H9 (cell line): ENCODE measurements around the gene TSPAN3. TPM values are rescaled to one million over a fixed set of nuclear protein-coding genes. Genes with fewer than 3 reads are reported as not detected.

Experiments used
- DNase-seq: peaks from one replicate; pipeline ENCODE4 v3.0.0-alpha.2; 2017
- H2AFZ ChIP-seq: one replicate; pipeline ENCODE4 v1.6.1; 2013; ENCODE audit warnings: mild to moderate bottlenecking, low read length, control low read depth, moderate library complexity
- H2AK5ac ChIP-seq: 2 replicates; pipeline ENCODE4 v1.6.1; 2013; ENCODE audit warnings: low read length, control low read depth, mixed read lengths; ENCODE audit not compliant: insufficient read length
- H2BK120ac ChIP-seq: one replicate; pipeline ENCODE4 v1.6.1; 2013; ENCODE audit warnings: low read depth, mild to moderate bottlenecking, low read length, control low read depth, inconsistent platforms; ENCODE audit not compliant: poor library complexity, severe bottlenecking
- H2BK12ac ChIP-seq: 2 replicates; pipeline ENCODE4 v1.6.1; 2013; ENCODE audit warnings: low read length, control low read depth, mixed read lengths, low read depth; ENCODE audit not compliant: insufficient read length
- H2BK15ac ChIP-seq: 2 replicates; pipeline ENCODE4 v1.6.1; 2013; ENCODE audit warnings: low read depth, low read length, control low read depth
- H2BK20ac ChIP-seq: one replicate; pipeline ENCODE4 v1.6.1; 2013; ENCODE audit warnings: low read depth, mild to moderate bottlenecking, low read length, control low read depth, inconsistent platforms; ENCODE audit not compliant: poor library complexity, severe bottlenecking
- H2BK5ac ChIP-seq: 2 replicates; pipeline ENCODE4 v1.6.1; 2013; ENCODE audit warnings: low read length, control low read depth, mixed read lengths; ENCODE audit not compliant: insufficient read length
- H3K14ac ChIP-seq: 2 replicates; pipeline ENCODE4 v1.6.1; 2013; ENCODE audit warnings: low read length, control low read depth; ENCODE audit not compliant: insufficient read depth
- H3K18ac ChIP-seq: 2 replicates; pipeline ENCODE4 v1.6.1; 2013; ENCODE audit warnings: low read depth, mild to moderate bottlenecking, mixed read lengths, low read length, control low read depth; ENCODE audit not compliant: insufficient read length
- H3K23ac ChIP-seq: 2 replicates; pipeline ENCODE4 v1.6.1; 2013; ENCODE audit warnings: low read length, control low read depth, mixed read lengths, low read depth; ENCODE audit not compliant: insufficient read length
- H3K23me2 ChIP-seq: 2 replicates; pipeline ENCODE4 v1.6.1; 2013; ENCODE audit warnings: low read depth, mild to moderate bottlenecking, mixed read lengths, low read length, control low read depth; ENCODE audit not compliant: insufficient read length, poor library complexity, severe bottlenecking
- H3K27ac ChIP-seq: 2 replicates; pipeline ENCODE4 v1.5.1; 2013; ENCODE audit warnings: low read length, control low read depth, mixed read lengths, low read depth; ENCODE audit not compliant: insufficient read length
- H3K27me3 ChIP-seq: 2 replicates; pipeline ENCODE4 v1.6.1; 2013; ENCODE audit warnings: low read length, control low read depth, inconsistent platforms; ENCODE audit not compliant: insufficient read depth
- H3K4ac ChIP-seq: 2 replicates; pipeline ENCODE4 v1.6.1; 2013; ENCODE audit warnings: low read depth, mild to moderate bottlenecking, control low read depth, inconsistent platforms, low read length, moderate library complexity
- H3K4me1 ChIP-seq: 2 replicates; pipeline ENCODE4 v1.6.1; 2013; ENCODE audit warnings: low read length, control low read depth, inconsistent platforms; ENCODE audit not compliant: insufficient read depth
- H3K4me2 ChIP-seq: 2 replicates; pipeline ENCODE4 v1.6.1; 2013; ENCODE audit warnings: low read length, control low read depth, mixed read lengths; ENCODE audit not compliant: insufficient read length, insufficient read depth
- H3K56ac ChIP-seq: 2 replicates; pipeline ENCODE4 v1.6.1; 2013; ENCODE audit warnings: low read depth, mild to moderate bottlenecking, mixed read lengths, low read length, control low read depth; ENCODE audit not compliant: insufficient read length
- H3K79me1 ChIP-seq: 2 replicates; pipeline ENCODE4 v1.6.1; 2013; ENCODE audit warnings: low read depth, mild to moderate bottlenecking, moderate library complexity, low read length, control low read depth, inconsistent platforms; ENCODE audit not compliant: insufficient read depth, poor library complexity, severe bottlenecking
- H3K79me2 ChIP-seq: 2 replicates; pipeline ENCODE4 v1.6.1; 2013; ENCODE audit warnings: low read length, control low read depth, inconsistent platforms; ENCODE audit not compliant: insufficient read depth
- H3K9ac ChIP-seq: 2 replicates; pipeline ENCODE4 v1.6.1; 2013; ENCODE audit warnings: low read length, control low read depth, mixed read lengths; ENCODE audit not compliant: insufficient read length; ENCODE audit errors: extremely low read depth
- H3K9me3 ChIP-seq: one replicate; pipeline ENCODE4 v1.6.1; 2013; ENCODE audit warnings: low read depth, low read length, inconsistent platforms; ENCODE audit not compliant: control insufficient read depth
- H3T11ph ChIP-seq: one replicate; pipeline ENCODE4 v1.6.1; 2013; ENCODE audit warnings: mild to moderate bottlenecking, low read length, control low read depth, inconsistent platforms
- H4K20me1 ChIP-seq: one replicate; pipeline ENCODE4 v1.6.1; 2013; ENCODE audit not compliant: control insufficient read depth, insufficient read length, insufficient read depth
- H4K5ac ChIP-seq: 2 replicates; pipeline ENCODE4 v1.6.1; 2013; ENCODE audit warnings: low read depth, mild to moderate bottlenecking, mixed read lengths, low read length, control low read depth; ENCODE audit not compliant: insufficient read length
- H4K8ac ChIP-seq: replicated peaks from 2 replicates; pipeline ENCODE4 v1.6.1; 2013; ENCODE audit warnings: low read length, control low read depth, mixed read lengths, low read depth; ENCODE audit not compliant: insufficient read length
- H4K91ac ChIP-seq: 2 replicates; pipeline ENCODE4 v1.6.1; 2013; ENCODE audit warnings: low read depth, mild to moderate bottlenecking, moderate library complexity, mixed read lengths, low read length, control low read depth; ENCODE audit not compliant: insufficient read length
- H3K27ac Mint-ChIP-seq, 3 experiments: 2 replicates in 2 of 3; 3 replicates in 1 of 3; pipeline ENCODE4 v1.8.0; 2020 to 2021; ENCODE audit warnings: mixed read lengths in 3 of 3, mild to moderate bottlenecking in 1 of 3, moderate library complexity in 1 of 3
- H3K27me3 Mint-ChIP-seq: 2 replicates; pipeline ENCODE4 v1.8.0; 2021; ENCODE audit warnings: low read depth, mild to moderate bottlenecking, moderate library complexity, mixed read lengths
- H3K36me3 Mint-ChIP-seq, 3 experiments: 2 replicates in 2 of 3; 3 replicates in 1 of 3; pipeline ENCODE4 v1.8.0; 2020 to 2021; ENCODE audit warnings: low read depth in 3 of 3, mixed read lengths in 3 of 3; ENCODE audit not compliant: insufficient read depth in 1 of 3
- H3K4me1 Mint-ChIP-seq, 2 experiments: 2 replicates each; pipeline ENCODE4 v1.8.0; 2020; ENCODE audit warnings: mixed read lengths in 2 of 2
- H3K4me3 Mint-ChIP-seq, 2 experiments: 2 replicates in 1 of 2; 3 replicates in 1 of 2; pipeline ENCODE4 v1.8.0; 2020 to 2021; ENCODE audit warnings: mild to moderate bottlenecking in 2 of 2, mixed read lengths in 2 of 2, moderate library complexity in 1 of 2
- H3K9me3 Mint-ChIP-seq, 2 experiments: 2 replicates in 1 of 2; 3 replicates in 1 of 2; pipeline ENCODE4 v1.8.0; 2020; ENCODE audit warnings: mild to moderate bottlenecking in 2 of 2, mixed read lengths in 2 of 2, moderate library complexity in 1 of 2
- WGBS: extraction: QIAGEN DNeasy Blood & Tissue Kit; methylation state at CpG from one replicate; pipeline ENCODE4 v1.1.7; 2013; ENCODE audit warnings: missing lambda C conversion rate, low lambda C conversion rate, mixed read lengths; ENCODE audit not compliant: insufficient read length; ENCODE audit errors: extremely low coverage; 5-methylcytosine and 5-hydroxymethylcytosine counted together
- total RNA-seq: library from RNA; stranded (reverse); gene quantifications from 2 replicates; pipeline ENCODE4 v1.2.1, GENCODE V29; 2021
- TF ChIP-seq, protein P1 (sequence below): fragments of 200-600 bp; sonication (generic); conservative IDR thresholded peaks from 3 replicates; pipeline ENCODE4 v1.8.0; 2021; ENCODE audit warnings: antibody characterized with exemption, mild to moderate bottlenecking

Gene TSPAN3
- total RNA-seq, 1 experiment from 2014 or later, result 117 TPM

DNA sequence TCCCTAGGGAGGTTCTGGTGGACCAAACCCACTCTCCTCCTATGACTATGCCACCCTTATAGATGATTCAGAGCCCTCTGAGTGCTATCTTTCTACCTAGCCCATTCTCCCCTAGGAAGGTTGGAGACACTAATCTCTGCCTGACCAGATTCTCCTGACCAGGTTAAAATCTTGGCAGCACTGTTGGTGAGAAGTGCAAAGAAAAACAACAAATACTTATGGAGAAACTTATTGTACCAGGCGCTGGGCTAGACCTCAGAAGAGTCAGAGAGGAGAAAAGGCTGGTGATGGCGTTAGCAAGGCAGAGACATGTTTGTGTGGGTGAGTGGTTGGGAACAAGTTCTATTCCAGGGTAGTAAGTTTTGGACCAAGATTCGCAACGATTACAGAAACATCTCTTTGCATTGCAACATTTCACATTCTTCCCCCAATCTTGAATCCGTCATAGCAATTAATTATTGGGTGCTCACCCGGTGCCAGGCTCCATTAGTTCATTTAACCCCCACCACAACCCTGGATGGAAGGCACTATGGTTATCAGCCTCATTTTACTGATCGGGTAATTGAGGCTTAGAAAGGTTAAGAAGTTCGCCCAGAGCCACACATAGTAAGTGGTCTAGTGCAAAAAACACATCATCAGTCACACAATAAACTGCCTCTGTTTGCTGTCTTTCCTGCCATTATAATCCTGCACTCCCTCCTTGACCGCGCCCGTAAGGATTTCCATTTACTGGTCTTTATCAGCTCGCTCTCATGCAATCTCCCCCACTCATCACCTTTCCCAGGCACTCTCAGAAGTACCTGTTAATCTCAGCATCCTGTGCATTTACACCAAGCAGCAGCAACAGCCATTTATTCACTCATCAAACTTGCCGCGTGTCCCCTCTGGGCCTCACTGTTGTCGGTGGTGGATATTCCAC lies 655 bp upstream of the TSPAN3 start:
- no peak overlapping the region for H3K9ac ChIP-seq
- TF ChIP-seq, protein P1, sequence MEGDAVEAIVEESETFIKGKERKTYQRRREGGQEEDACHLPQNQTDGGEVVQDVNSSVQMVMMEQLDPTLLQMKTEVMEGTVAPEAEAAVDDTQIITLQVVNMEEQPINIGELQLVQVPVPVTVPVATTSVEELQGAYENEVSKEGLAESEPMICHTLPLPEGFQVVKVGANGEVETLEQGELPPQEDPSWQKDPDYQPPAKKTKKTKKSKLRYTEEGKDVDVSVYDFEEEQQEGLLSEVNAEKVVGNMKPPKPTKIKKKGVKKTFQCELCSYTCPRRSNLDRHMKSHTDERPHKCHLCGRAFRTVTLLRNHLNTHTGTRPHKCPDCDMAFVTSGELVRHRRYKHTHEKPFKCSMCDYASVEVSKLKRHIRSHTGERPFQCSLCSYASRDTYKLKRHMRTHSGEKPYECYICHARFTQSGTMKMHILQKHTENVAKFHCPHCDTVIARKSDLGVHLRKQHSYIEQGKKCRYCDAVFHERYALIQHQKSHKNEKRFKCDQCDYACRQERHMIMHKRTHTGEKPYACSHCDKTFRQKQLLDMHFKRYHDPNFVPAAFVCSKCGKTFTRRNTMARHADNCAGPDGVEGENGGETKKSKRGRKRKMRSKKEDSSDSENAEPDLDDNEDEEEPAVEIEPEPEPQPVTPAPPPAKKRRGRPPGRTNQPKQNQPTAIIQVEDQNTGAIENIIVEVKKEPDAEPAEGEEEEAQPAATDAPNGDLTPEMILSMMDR, result no peak

More for the DNA sequence above, 655 bp upstream of the TSPAN3 start:
- Mint-ChIP-seq H3K27me3 (peaks cover 3% of the 10 kb centered on the region), H3K9me3 (no peaks in the 10 kb centered on the region), H3K4me1 (peaks cover 14 to 21% of the 10 kb centered on the region in 2 experiments), H3K36me3 (peaks cover 2 to 8% (median 4%) of the 10 kb centered on the region in 3 experiments; a peak in 5 of 7 replicates), H3K4me3 (peak overlapping the region; percentile 74 to 81), H3K27ac (peak overlapping the region in 1 of 3 experiments; percentile 70; a peak in 1 of 7 replicates)
- Histone ChIP-seq H3K4me1 (peaks cover 3% of the 10 kb centered on the region), H2BK5ac (no peak overlapping the region), H3K23ac (no peak overlapping the region), H3K79me2 (peaks cover 10% of the 10 kb centered on the region; the same call in 1 of the 2 replicates), H3K23me2 (peaks cover 6% of the 10 kb centered on the region), H3K9me3 (no peaks in the 10 kb centered on the region), H2AFZ (peak overlapping the region; percentile 86), H3K27me3 (no peaks in the 10 kb centered on the region), H2AK5ac (no peak overlapping the region), H3K56ac (no peak overlapping the region), H3K14ac (no peak overlapping the region), H3K27ac (no peak overlapping the region), H2BK20ac (no peak overlapping the region), H4K91ac (no peak overlapping the region), H4K8ac (no peak overlapping the region), H4K20me1 (no peaks in the 10 kb centered on the region), H4K5ac (no peak overlapping the region), H3K4me2 (peak overlapping the region; percentile 20), H3K18ac (no peak overlapping the region), H3T11ph (no peak overlapping the region), H3K79me1 (no peaks in the 10 kb centered on the region), H2BK15ac (no peak overlapping the region), H2BK120ac (no peak overlapping the region), H2BK12ac (no peak overlapping the region), H3K4ac (no peak overlapping the region)
- no CpG with 5 or more reads among the region's 15 CpGs for WGBS
- no peak for DNase-seq
